ENCODE data around the gene COPG1.
"Not testable (repeated sequence)": the region's sequence is repeated elsewhere in the genome, so short reads cannot be mapped to it uniquely, and the experiment has no call there.

The COPG1 gene

DNA sequence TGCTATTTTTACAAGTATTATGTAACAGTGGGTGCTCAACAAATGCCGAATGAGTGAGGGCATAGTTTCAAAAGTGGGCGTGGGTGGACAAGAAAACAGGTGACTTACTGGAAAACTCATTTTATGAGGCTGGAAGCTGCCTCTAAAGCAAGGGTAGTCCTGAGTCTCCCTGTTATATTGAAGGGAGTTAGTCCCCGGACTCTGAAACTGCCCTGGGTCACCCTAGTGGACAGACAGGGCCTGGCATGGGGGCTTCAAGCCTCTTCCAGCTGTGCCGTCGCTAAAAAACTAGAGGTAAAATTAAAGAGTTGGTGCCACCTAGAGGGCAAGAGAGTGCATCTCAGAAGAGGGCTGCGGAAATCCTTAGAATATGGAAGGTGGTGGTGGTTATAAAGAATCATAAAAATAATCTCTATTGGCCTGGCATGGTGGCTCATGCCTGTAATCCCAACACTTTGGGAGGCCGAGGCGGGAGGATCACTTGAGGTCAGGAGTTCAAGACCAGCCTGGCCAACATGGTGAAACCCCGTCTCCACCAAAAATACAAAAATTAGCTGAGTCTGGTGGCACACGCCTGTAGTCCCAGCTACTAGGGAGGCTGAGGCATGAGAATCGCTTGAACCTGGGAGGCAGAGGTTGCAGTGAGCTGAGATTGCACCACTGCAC is 3.6 kb upstream of the COPG1 start:
- peak; percentile 95 for DNase-seq

DNA sequence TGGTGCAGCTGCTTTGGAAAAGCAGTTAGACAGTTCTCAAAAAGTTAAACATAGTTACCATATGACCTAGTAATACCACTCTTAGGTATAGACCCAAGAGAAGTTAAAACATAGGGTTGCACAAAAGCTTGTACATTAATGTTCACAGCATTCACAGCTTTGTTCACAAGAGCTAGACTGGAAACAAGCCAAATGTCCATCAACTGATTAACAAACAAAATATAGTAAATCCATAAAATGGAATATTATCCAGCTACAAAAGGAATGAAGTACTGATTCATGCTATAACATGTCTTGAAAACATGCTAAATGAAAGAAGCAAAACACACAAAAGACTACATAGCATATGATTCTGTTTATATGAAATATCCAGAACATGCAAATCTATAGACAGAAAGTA is 2.8 kb upstream of the COPG1 start:
- DNase-seq: no peak

DNA sequence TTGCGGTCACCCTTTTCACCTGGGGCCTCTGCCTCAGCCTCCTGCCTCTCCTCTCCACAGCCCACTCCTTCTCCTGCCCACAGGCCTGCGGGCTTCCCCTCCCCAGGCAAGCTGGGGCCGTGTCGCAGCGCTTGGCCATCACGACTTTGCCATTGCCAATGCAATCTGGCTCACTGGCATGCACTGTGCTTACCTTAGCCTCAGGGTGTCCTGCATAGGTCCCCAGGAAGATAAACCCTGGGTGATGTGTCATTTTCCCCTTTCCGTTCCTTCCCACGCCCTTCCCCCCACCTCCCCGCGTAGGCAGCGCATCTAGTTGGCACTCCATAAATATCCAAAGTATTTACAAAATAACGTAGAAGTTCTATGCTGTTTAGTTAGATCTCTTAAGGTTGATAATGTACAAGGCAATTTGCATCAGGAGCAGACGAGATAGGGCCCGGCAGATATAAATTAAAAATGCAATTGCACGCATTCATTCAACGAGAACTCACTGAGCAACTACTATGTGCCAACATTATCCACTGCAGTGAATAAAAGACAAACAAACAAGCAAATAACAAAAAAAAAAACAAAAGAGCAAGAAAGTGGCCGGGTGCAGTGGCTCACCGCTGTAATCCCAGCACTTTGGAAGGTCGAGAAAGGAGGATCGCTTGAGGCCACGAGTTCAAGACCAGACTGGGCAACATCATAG is 973 bp upstream of the COPG1 start:
- DNase-seq: no peak

DNA sequence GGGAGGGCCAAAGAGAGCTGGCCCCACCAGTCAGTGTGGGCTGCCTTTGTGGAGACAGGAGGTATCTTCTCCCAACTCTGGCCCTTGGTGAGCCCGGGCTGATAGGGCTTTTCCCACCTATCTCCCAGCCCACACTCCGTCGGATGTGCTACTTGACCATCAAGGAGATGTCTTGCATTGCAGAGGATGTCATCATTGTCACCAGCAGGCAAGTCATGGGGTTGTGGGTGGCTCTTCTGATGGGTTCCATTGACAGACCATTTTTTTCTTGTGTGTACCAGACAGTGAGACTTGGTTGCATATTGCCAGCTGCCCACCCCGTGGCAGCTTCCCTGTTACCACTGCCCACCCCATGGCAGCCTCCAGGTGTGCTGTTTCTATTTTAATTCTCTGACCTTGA is 3.3 kb downstream of the COPG1 start:
- DNase-seq: no peak

DNA sequence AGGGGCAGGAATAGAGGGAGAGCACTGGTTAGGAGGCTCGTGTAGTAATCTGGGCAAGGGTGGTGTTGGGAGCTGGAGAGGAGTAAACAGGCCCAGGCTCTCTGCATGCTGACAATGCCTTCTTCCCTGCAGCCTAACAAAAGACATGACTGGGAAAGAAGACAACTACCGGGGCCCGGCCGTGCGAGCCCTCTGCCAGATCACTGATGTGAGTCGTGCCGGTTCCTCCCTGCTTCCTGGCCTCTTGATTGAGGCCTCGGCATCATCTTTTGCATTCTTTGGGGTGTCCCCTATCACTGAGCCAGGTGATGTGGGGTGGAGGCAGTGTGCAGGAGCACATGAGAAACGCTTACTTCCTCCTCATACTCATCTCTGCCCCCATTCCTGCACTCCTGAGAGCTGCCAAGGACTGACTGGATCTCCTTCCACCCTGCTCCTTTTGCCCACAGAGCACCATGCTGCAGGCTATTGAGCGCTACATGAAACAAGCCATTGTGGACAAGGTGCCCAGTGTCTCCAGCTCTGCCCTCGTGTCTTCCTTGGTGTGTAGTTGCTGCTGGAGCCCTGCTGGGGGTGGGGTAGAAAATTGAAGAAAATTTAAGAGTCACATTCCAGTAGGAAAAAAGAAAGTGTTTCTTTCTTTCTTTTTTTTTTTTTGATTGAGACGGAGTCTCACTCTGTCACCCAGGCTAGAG is 5.3 kb downstream of the COPG1 start:
- DNase-seq: no peak

DNA sequence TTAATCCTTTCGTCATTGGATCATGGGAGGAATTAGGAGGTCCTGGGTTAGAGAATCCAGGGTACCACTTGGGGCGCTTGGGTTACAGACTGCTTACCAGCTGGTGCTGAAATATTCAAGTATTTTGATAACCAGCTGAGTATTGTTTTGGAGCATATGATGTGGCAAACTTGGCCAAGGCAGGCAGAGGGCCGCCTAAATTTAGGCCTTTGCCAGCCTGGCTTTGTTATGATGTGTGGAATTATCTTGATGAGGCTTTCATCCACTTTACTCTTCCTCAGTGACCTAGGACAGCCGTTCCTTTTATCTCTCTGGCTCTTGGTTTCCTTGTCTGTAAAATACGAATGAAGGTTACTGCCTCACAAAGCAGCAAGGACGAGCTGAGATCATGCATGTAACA is 6.9 kb downstream of the COPG1 start:
- DNase-seq: no peak

DNA sequence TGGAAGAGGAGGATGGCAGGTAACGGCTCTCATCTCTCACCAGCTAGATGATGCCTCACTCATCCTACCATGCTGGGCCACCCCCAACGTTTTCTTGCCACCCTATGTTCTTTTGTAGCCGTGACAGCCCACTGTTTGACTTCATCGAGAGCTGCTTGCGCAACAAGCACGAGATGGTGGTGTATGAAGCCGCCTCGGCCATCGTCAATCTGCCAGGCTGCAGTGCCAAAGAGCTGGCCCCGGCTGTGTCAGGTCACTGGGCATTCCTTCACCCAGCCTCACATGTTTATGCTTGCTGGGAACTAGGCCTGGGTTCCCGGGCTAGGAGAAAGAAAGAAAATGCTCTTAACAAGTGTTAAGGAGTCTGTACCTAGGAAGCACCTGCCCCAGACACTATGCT is 8.2 kb downstream of the COPG1 start:
- no peak for DNase-seq

DNA sequence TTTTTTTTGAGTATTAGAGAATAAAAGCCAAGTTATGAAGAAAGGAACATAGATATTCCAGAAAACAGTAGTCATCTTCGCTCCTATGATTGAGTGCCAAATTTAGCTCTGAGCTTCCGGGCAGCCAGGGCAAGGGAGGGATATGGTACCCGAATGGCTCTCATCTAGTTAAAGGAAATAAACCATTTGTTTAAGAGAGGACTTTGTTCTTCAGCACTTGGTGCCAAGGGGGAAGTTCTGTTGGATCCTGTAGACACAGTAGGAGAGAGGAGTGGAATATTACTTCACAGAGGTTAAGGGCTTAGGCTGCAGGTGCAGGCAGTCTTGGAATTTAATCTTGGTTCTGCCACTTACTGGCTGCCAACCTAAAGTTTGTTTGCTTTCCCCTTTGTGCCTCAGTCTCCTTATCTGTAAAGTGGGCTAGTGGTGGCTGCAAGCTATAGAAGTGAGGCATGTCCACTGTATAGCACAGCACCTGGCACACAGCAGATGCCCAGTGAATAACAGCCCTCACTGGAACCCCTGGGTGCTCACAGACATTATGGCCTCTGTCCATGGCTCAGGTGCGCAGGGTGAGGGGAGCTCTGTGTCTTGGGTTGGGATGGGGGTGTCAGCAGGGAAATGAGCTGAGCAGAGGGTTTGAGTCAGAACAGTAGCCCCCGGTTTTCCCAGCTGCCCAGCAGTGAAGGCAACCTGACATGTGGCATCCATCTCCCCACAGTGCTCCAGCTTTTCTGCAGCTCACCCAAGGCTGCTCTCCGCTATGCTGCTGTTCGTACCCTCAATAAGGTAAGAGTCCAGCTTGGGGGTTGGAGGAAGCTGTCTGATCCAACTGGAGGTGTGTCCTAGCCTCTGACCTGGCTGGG is 10.4 kb downstream of the COPG1 start:
- no peak for DNase-seq

DNA sequence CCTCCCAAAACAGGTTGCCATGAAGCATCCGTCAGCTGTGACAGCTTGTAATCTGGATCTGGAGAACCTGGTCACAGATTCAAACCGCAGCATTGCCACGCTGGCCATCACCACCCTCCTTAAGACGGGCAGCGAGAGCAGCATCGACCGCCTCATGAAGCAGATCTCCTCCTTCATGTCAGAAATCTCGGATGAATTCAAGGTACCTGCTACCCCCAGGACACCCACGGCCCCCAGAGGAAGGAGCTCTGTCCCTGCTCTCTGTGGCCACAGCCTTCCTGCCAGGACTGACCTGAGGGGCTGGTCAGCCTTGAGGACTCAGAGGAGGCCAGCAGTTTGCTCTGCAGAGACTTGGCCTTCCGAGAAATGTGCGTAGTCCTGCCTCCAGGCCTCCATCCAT is 11.2 kb downstream of the COPG1 start:
- no peak for DNase-seq

DNA sequence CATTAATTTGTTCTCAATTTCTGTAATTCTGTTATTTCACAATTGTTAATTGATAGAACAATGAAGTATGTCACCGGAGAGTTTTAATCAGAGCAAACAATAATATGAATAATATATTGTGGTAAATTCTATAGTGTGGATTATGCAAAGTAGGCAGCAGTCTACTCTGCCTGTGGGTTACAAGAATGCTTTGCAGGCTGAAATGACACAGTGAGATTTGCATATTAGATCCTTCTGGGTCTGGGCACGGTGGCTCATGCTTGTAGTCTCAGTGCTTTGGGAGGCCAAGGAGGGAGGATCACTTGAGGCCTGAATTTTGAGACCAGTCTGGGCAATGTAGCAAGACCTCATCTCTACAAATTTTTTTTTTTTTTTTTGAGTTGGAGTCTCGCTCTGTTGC is 12.5 kb downstream of the COPG1 start:
- no peak for DNase-seq

DNA sequence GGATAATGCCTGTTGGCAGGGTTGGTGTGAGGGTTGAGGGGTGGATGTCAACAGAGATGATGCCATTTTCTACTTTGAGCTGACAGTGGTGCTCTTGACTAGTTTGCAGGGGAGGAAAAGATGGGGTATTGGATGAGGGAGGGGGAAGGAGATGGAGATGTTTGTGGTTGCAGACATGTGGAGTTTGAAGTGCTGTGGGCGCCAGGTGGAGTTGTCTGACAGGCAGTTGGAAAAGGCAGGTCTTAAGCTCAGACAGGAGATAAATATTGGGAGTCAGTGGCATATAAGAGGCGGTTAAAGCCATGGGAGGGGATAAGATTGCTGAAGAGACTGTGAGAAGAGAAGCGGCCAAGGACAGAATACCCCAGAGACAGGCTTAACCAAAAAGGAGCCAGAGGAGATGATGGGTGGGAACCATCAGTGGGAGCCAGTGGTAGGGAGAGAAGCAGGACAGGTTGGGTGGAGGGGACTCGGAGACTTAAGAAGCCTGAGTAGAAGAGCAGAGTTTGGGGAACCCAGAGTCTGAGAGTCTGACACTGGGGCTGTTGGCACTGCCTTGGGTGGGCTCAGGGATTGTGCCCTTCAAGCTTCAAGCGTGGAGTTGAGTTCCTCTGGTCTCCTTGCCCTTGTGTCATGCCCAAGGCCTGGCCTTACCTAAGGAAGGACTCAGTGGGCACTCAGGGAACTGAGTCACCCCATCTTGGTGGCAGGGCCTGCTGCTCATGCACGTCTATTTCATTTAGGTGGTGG is 13.9 kb downstream of the COPG1 start:
- no peak for DNase-seq

DNA sequence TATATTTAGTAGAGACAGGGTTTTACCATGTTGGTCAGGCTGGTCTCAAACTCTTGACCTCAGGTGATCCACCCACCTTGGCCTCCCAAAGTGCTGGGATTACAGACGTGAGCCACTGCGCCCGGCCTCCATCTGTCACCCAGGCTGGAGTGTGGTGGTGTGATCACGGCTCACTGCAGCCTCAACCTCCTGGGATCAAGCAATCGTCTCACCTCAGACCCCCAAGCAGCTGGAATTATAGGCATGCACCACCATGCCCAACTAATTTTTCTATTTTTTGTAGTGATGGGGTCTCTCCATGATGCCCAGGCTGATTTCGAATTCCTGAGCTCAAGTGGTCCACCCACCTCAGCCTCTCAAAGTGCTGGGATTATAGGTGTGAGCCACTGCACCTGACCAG is 15.6 kb downstream of the COPG1 start:
- DNase-seq: not testable (repeated sequence)

DNA sequence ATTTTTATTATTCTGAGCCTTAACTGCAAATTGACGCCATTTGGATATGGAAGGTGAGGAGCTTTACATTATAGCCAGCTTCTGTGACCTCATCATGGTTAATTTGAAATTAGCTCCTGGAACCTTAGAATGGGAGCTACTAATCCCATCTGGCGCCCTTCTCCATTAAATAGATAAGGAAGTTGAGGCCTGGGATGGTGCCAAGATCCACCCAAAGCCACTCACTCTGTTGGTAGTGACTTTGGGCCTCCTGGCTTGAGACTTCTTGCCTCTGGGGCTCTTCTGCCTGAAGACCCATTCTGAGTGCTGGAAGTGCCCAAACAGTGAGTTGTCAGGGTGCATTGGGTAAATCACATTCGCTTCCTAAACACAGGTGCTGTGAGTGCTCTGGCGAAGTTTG is 17.2 kb downstream of the COPG1 start:
- no peak for DNase-seq

DNA sequence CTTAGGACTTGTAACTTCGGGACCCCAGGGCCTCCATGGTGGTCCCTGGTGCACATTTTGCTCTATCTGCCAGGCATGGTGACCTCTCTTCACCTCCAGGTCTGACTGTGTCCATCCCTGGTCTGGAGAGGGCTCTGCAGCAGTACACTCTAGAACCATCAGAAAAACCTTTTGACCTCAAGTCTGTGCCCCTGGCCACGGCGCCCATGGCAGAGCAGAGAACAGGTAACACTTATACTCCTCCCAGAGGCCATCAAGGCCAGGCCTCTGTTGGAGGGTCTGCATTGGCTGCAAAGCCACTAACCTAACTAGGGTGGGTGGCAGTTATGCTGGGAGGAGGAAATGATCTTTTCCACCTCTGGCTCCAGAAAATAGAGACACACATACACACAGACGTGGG is 19.0 kb downstream of the COPG1 start:
- no peak for DNase-seq

DNA sequence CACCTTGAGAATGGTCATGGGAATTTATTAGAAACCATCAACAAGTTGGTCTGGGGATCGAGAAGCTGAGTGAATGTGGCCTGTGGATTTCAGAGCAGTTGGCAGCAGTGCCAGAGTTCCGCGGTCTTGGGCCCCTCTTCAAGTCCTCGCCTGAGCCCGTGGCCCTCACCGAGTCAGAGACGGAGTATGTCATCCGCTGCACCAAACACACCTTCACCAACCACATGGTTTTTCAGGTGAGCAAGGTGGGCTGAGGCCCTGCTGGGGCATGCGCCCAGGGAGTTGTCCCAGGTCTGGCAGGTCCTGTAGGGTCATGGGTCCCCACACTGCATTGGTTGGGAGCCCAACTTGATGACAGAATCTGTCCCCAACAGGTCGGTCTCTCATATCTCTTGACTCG is 22.3 kb downstream of the COPG1 start:
- no peak for DNase-seq

DNA sequence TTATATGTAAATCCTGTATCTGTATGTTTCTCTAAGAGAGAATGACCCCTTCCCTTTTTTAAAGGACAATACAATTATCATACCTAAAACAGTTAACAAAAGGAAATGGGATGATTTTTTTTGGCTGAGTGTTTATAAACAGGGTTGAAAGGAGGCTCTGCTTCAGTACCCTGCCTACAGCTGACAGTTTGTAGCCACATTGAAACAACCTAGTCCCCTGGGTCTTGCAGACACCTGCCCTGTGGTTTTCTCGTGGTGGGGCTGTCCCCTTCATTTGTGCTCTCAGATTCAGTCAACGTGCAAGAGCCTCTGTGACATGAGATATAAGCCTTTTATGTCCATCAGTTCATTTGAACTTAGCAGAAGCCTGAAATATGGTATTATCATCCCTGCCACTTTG is 27.0 kb downstream of the COPG1 start:
- DNase-seq: no peak

DNA sequence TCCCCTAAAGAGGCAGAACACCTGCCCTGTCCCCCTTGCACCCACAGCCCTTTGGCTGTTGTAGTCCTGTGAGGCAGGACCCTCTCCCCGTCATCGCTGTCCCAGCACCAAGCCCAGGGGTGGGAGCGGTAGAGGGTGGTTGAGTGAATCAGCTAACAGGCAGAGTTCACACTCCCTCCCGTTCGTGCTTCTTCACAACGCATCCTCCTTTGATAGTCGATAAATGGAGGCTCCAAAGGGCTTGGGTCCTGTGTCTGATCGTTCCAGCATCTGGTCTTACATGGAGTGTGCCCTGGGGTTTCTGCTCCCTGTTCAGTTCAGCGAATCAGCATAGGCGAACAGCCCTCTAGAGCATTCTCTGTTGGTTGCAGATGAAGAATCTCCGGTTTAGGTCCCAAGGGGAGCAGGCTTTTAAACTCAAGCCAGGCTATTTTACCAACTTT is 28.4 kb downstream of the COPG1 start:
- peak; percentile 40 for DNase-seq

DNA sequence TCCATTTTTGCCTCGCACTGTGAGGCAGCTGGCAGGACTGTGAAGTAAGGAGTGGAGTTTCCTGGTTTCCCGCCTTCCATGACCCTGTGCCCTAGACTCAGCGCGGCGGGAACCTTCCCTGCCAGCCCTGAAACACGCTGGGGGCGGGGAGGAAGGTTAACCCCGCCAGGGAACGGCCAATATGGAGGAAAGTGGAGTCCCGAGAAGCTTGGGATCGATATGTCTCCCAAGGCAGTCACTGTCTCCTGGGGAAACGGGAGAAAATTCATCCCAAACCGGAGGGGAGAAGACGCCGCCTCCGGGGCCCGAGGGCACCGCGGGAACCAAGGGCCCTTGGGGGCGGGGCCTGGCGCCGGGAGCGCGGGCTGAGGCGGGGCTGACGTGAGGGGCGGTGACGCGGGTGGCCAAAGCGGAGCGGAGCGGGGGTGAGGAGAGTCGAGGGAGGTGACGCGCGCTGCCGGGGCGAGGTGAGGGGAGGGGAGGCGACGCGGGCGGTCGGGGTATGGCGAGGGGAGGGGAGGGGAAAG is 29.1 kb downstream of the COPG1 start, which contains the start of gene HMCES:
HMCES (plus strand) TSS at position 432 of the 527 bp plus-strand sequence. CDS start 863 bp downstream, outside the sequence.
- peak; percentile 93 for DNase-seq

DNA sequence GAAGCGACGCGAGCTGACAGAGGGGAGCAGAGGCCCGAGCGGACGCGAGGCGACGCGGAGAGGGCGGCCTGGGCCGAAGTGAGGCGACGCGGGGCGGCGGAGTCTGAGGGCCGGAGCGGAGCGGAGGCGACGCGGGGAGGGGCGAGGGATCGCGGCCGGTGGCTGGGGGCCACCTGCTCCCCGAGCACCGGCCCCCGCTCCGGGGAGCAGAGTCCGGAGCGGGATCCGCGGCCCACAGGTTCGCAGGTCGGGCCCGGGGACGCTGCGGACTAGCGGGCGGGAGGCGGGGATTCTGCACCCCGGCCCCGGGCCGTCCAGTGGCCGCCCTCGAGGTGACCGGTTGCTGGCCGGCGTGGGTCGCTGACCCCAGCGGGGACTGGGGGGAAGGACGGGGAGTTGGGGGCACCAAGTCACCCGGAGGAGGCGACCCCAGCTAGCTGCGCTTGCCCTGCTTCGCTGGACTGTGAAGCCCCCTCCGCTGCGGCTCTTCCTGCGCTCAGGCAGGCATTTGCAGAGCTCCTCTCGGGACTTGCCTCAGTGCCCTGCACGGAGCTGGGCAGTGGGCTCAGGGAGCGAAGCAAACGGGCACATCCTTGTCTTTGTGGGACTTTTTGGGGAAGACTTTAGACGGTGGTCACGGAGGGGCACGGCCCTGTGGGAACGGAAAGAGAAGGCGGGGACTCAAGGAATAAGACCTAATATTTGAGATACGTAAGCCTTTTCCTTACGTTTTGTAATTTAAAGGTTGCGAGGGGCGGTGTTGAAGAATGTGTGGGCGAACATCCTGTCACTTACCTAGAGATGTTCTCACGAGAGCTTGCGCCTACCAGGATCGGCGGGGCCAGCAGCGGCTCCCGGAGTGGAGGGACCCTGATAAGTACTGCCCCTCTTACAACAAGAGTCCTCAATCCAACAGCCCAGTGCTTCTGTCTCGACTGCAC is 29.8 kb downstream of the COPG1 start:
- peak; percentile 60 for DNase-seq

DNA sequence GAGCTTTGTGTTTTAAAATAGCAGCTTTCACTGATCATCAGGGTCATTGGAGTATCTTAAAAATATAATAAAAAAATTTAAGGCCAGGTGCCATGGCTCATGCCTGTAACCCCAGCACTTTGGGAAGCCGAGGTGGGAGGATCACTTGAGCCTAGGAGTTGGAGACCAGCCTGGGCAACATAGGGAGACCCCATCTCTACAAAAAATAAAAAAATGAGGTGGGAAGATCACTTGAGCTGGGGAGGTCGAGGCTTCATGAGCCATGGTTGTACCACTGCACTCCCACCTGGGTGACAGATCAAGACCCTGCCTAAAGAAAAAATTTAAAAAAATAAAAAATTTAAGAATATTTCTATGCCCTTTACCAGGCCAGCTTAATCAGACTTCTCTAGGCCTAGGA is 30.8 kb downstream of the COPG1 start:
- no peak for DNase-seq

DNA sequence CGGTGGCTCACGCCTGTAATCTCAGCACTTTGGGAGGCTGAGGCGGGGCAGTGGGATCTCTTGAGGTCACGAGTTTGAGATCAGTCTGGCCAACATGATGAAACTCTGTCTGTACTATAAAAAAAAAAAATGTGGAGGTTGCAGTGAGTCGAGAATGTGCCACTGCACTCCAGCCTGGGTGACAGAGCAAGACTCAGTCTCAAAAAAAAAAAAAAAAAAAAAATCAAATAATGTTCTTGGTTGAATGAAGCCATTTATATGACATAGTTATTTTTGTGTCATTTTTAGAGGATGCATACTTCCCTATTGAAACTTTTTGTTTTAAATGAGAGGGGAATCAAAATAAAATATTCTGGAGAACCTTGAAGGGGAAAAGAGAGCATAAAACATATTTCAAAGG is 32.3 kb downstream of the COPG1 start:
- no peak for DNase-seq
